ENCODE data around the gene LMX1A.

Gene LMX1A

GRCh38 chr1:165265196-165265838, 91.2 kb downstream of the LMX1A start:
- DNase-seq (ENCODE audit: low read depth in 2 of 2), result no peak

- no peak for DNase-seq (ENCODE audit: low read depth in 2 of 2)
Observed at GRCh38 chr1:165259706-165260428, 96.6 kb downstream of the LMX1A start.

GRCh38 chr1:165259236-165259635, 97.3 kb downstream of the LMX1A start:
- no peak for DNase-seq (ENCODE audit: low read depth in 2 of 2)

- DNase-seq (ENCODE audit: low read depth in 2 of 2), result peak; percentile 10 to 21
Observed at GRCh38 chr1:165257969-165258459, 98.5 kb downstream of the LMX1A start.

- DNase-seq (ENCODE audit: low read depth in 2 of 2), result no peak
Observed at GRCh38 chr1:165254896-165255625, 101.5 kb downstream of the LMX1A start.

GRCh38 chr1:165254376-165254775, 102.1 kb downstream of the LMX1A start:
- no peak for DNase-seq (ENCODE audit: low read depth in 2 of 2)

- DNase-seq (ENCODE audit: low read depth in 2 of 2), result no peak
Observed at GRCh38 chr1:165253818-165254254, 102.7 kb downstream of the LMX1A start.

- DNase-seq (ENCODE audit: low read depth in 2 of 2), result no peak
Observed at GRCh38 chr1:165248969-165249571, 107.4 kb downstream of the LMX1A start.

- no peak for DNase-seq (ENCODE audit: low read depth in 2 of 2)
Observed at GRCh38 chr1:165241952-165242351, 114.6 kb downstream of the LMX1A start.

- DNase-seq (ENCODE audit: low read depth in 2 of 2), result no peak
Observed at GRCh38 chr1:165241321-165241720, 115.2 kb downstream of the LMX1A start.

GRCh38 chr1:165240492-165240891, 116.0 kb downstream of the LMX1A start:
- DNase-seq (ENCODE audit: low read depth in 2 of 2), result no peak

GRCh38 chr1:165239873-165240272, 116.6 kb downstream of the LMX1A start:
- no peak for DNase-seq (ENCODE audit: low read depth in 2 of 2)

- DNase-seq (ENCODE audit: low read depth in 2 of 2), result no peak
Observed at GRCh38 chr1:165235777-165236291, 120.7 kb downstream of the LMX1A start.

GRCh38 chr1:165235155-165235776, 121.2 kb downstream of the LMX1A start:
- no peak for DNase-seq (ENCODE audit: low read depth in 2 of 2)

GRCh38 chr1:165234149-165234548, 122.4 kb downstream of the LMX1A start:
- no peak for DNase-seq (ENCODE audit: low read depth in 2 of 2)

- DNase-seq (ENCODE audit: low read depth in 2 of 2), result no peak
Observed at GRCh38 chr1:165228676-165229075, 127.8 kb downstream of the LMX1A start.

- DNase-seq (ENCODE audit: low read depth in 2 of 2), result no peak
Observed at GRCh38 chr1:165228111-165228655, 128.3 kb downstream of the LMX1A start.

- no peak for DNase-seq (ENCODE audit: low read depth in 2 of 2)
Observed at GRCh38 chr1:165226326-165226725, 130.2 kb downstream of the LMX1A start.

GRCh38 chr1:165225650-165226049, 130.9 kb downstream of the LMX1A start:
- no peak for DNase-seq (ENCODE audit: low read depth in 2 of 2)

- no peak for DNase-seq (ENCODE audit: low read depth in 2 of 2)
Observed at GRCh38 chr1:165225062-165225461, 131.5 kb downstream of the LMX1A start.

GRCh38 chr1:165224504-165224903, 132.0 kb downstream of the LMX1A start:
- DNase-seq (ENCODE audit: low read depth in 2 of 2), result no peak

Data from stimulated activated CD4-positive, alpha-beta T cell treated with anti-CD3 and anti-CD28 coated beads, Interleukin-15, amount 100 ng/mL, for 48 hours (primary cell).